Caco-2 (cell line): ENCODE results near the gene NMNAT3. TPM values are rescaled to one million over a fixed set of nuclear protein-coding genes. Genes with fewer than 3 reads are reported as not detected.

ENCODE experiments used
- BruUV-seq: library from RNA; stranded (reverse); fragments of 400-500 nt; replicated peaks from 2 replicates; lab custom pipeline; 2021; lab: Mats Ljungman, UMichigan
- CTCF ChIA-PET: fragments of 300-600 bp; sonication (Branson Sonifier 250); formaldehyde crosslinking; loops from one replicate; lab custom pipeline; 2022; ENCODE audit warnings: antibody characterized with exemption; lab: Charles Lee
- POLR2A ChIA-PET: fragments of 300-600 bp; sonication (Branson Sonifier 250); formaldehyde crosslinking; loops from one replicate; lab custom pipeline; 2022; ENCODE audit warnings: antibody characterized with exemption; lab: Charles Lee
- DNase-seq, 2 experiments: peaks; one replicate each; pipeline versions ENCODE4 v3.0.0 to v3.0.0-alpha.2; 2020 to 2022
- H3K27me3 ChIP-seq: replicated peaks from 2 replicates; pipeline ENCODE4 v1.6.0; 2011; ENCODE audit warnings: low read length; ENCODE audit not compliant: control insufficient read depth, insufficient read depth
- H3K36me3 ChIP-seq: 2 replicates; pipeline ENCODE4 v1.5.1; 2011; ENCODE audit warnings: low read length; ENCODE audit not compliant: control insufficient read depth, insufficient read depth
- H3K4me1 ChIP-seq: fragments of 250-450 bp; sonication (Bioruptor Pico); 2 replicates; pipeline ENCODE4 v1.5.1; 2020; ENCODE audit warnings: mild to moderate bottlenecking
- H3K4me3 ChIP-seq: 2 replicates; pipeline ENCODE4 v1.5.1; 2011; ENCODE audit warnings: low read depth, mild to moderate bottlenecking, control low read depth, low read length
- H3K9me3 ChIP-seq: fragments of 250-450 bp; sonication (Bioruptor Pico); 2 replicates; pipeline ENCODE4 v1.5.1; 2020; ENCODE audit warnings: mild to moderate bottlenecking, moderate library complexity
- H3K27ac Mint-ChIP-seq: one replicate; pipeline ENCODE4 v1.8.0; 2022; ENCODE audit warnings: mixed read lengths; ENCODE audit not compliant: unreplicated experiment
- H3K27me3 Mint-ChIP-seq: one replicate; pipeline ENCODE4 v1.8.0; 2022; ENCODE audit warnings: mixed read lengths; ENCODE audit not compliant: insufficient read depth, unreplicated experiment
- H3K36me3 Mint-ChIP-seq: one replicate; pipeline ENCODE4 v1.8.0; 2022; ENCODE audit warnings: mild to moderate bottlenecking, mixed read lengths; ENCODE audit not compliant: insufficient read depth, unreplicated experiment
- H3K4me1 Mint-ChIP-seq: one replicate; pipeline ENCODE4 v1.8.0; 2022; ENCODE audit warnings: low read depth, mixed read lengths; ENCODE audit not compliant: unreplicated experiment
- H3K4me3 Mint-ChIP-seq: one replicate; pipeline ENCODE4 v1.8.0; 2022; ENCODE audit warnings: mild to moderate bottlenecking, moderate library complexity, mixed read lengths; ENCODE audit not compliant: unreplicated experiment
- H3K9me3 Mint-ChIP-seq: one replicate; pipeline ENCODE4 v1.8.0; 2022; ENCODE audit warnings: mixed read lengths; ENCODE audit not compliant: unreplicated experiment
- CTCF ChIP-seq, 2 experiments: fragments of 200-600 bp in 1 of 2; IDR thresholded peaks; 1 replicate in 1 of 2; 2 replicates in 1 of 2; pipeline versions ENCODE4 v1.5.1 to v1.8.0; 2011 to 2022; ENCODE audit warnings: antibody characterized with exemption in 1 of 2, control low read depth in 1 of 2, inconsistent platforms in 1 of 2, low read depth in 1 of 2, low read length in 1 of 2, mild to moderate bottlenecking in 1 of 2, moderate library complexity in 1 of 2; ENCODE audit not compliant: insufficient read depth in 1 of 2, severe bottlenecking in 1 of 2, unreplicated experiment in 1 of 2
- intact Hi-C: fragments of 100-400 bp; cut with micrococcal nuclease; formaldehyde crosslinking; loops from one replicate; pipeline ENCODE4 v1.10.0; 2022; ENCODE audit not compliant: unreplicated experiment
- total RNA-seq: library from RNA; stranded (reverse); gene quantifications from 2 replicates; pipeline ENCODE4 v1.2.3, GENCODE V29; 2022

The NMNAT3 gene
- total RNA-seq, 1 experiment from 2014 or later, result 17.6 TPM

GRCh38 chr3:139659511-139659910 is 18.3 kb downstream of the NMNAT3 start:
- H3K27me3 ChIP-seq, result no peaks in the 10 kb centered on the region
- H3K27me3 Mint-ChIP-seq, result no peaks in the 10 kb centered on the region
- H3K9me3 ChIP-seq, result no peaks in the 10 kb centered on the region
- H3K4me1 Mint-ChIP-seq, result peaks cover 17% of the 10 kb centered on the region
- H3K4me3 Mint-ChIP-seq, result peak overlapping the region; percentile 37
- H3K4me1 ChIP-seq, result peaks cover 68% of the 10 kb centered on the region
- POLR2A ChIA-PET, result no interaction called here
- H3K4me3 ChIP-seq, result no peak overlapping the region
- BruUV-seq, result no TSS peak
- intact Hi-C loops, result loop anchor here (1.0 to 10.0 kb wide), 3 partner anchors 19 to 395 kb away; partner anchors contain the start of gene CLSTN2
- CTCF ChIA-PET, result no interaction called here
- peak; percentile 81 to 86 for DNase-seq
- H3K36me3 ChIP-seq, result peaks cover 2% of the 10 kb centered on the region; the same call in 1 of the 2 replicates
- H3K9me3 Mint-ChIP-seq, result peaks cover 10% of the 10 kb centered on the region
- H3K36me3 Mint-ChIP-seq, result peaks cover 69% of the 10 kb centered on the region
- TF ChIP-seq CTCF (IDR thresholded peaks at IDR 0.05; ENCODE audit: insufficient read depth in 1 of 2, low read depth in 1 of 2, low read length in 1 of 2, severe bottlenecking in 1 of 2, unreplicated experiment in 1 of 2), result no peak
- peak overlapping the region; percentile 68 for H3K27ac Mint-ChIP-seq

- Mint-ChIP-seq H3K27ac (peak overlapping the region; percentile 68), H3K36me3 (peaks cover 60% of the 10 kb centered on the region), H3K4me3 (peak overlapping the region; percentile 34), H3K27me3 (no peaks in the 10 kb centered on the region), H3K4me1 (peaks cover 27% of the 10 kb centered on the region), H3K9me3 (peaks cover 10% of the 10 kb centered on the region)
- Histone ChIP-seq H3K4me1 (peaks cover 81% of the 10 kb centered on the region), H3K4me3 (no peak overlapping the region), H3K9me3 (no peaks in the 10 kb centered on the region), H3K27me3 (no peaks in the 10 kb centered on the region), H3K36me3 (peaks cover 2% of the 10 kb centered on the region; the same call in 1 of the 2 replicates)
- BruUV-seq, result no TSS peak
- CTCF ChIA-PET, result no interaction called here
- POLR2A ChIA-PET, result no interaction called here
- no peak for DNase-seq
- intact Hi-C loops, result loop anchor here (2.0 to 10.0 kb wide), 2 partner anchors 277 to 397 kb away; partner anchors contain the start of gene CLSTN2
- TF ChIP-seq CTCF (IDR thresholded peaks at IDR 0.05; ENCODE audit: insufficient read depth in 1 of 2, low read depth in 1 of 2, low read length in 1 of 2, severe bottlenecking in 1 of 2, unreplicated experiment in 1 of 2), result no peak
Measured at GRCh38 chr3:139657936-139658335, 19.8 kb downstream of the NMNAT3 start.

GRCh38 chr3:139657434-139657833 is 20.3 kb downstream of the NMNAT3 start:
- H3K4me1 ChIP-seq, result peaks cover 86% of the 10 kb centered on the region
- peaks cover 2% of the 10 kb centered on the region; the same call in 1 of the 2 replicates for H3K36me3 ChIP-seq
- H3K36me3 Mint-ChIP-seq, result peaks cover 55% of the 10 kb centered on the region
- H3K9me3 Mint-ChIP-seq, result peaks cover 10% of the 10 kb centered on the region
- no peak overlapping the region for H3K4me3 ChIP-seq
- H3K4me1 Mint-ChIP-seq, result peaks cover 27% of the 10 kb centered on the region
- ChIA-PET POLR2A (no interaction called here), CTCF (no interaction called here)
- no peaks in the 10 kb centered on the region for H3K9me3 ChIP-seq
- BruUV-seq, result no TSS peak
- no peaks in the 10 kb centered on the region for H3K27me3 Mint-ChIP-seq
- no peak for TF ChIP-seq CTCF (IDR thresholded peaks at IDR 0.05; ENCODE audit: insufficient read depth in 1 of 2, low read depth in 1 of 2, low read length in 1 of 2, severe bottlenecking in 1 of 2, unreplicated experiment in 1 of 2)
- H3K27ac Mint-ChIP-seq, result peak overlapping the region; percentile 68
- no peak for DNase-seq
- intact Hi-C loops, result loop anchor here (10.0 kb wide), 1 partner anchor 277 kb away; the partner anchor contains the start of gene CLSTN2
- no peaks in the 10 kb centered on the region for H3K27me3 ChIP-seq
- peak overlapping the region; percentile 34 for H3K4me3 Mint-ChIP-seq
